Calu3 (cell line): ENCODE results near the gene DDX41. TPM values are rescaled to one million over a fixed set of nuclear protein-coding genes. Genes with fewer than 3 reads are reported as not detected.
A peak's percentile ranks its signal among the peaks of the same experiment; 100 is the strongest.

Experiments used
- BruUV-seq: library from RNA; stranded (reverse); fragments of 400-500 nt; replicated peaks from 2 replicates; lab custom pipeline; 2021; lab: Mats Ljungman, UMichigan
- CTCF ChIA-PET: fragments of 300-600 bp; sonication (Branson Sonifier 250); formaldehyde crosslinking; loops from one replicate; lab custom pipeline; 2022; ENCODE audit warnings: antibody characterized with exemption; lab: Charles Lee
- DNase-seq: peaks from one replicate; pipeline ENCODE4 v3.0.0; 2022
- H3K27ac Mint-ChIP-seq: one replicate; pipeline ENCODE4 v1.8.0; 2022; ENCODE audit warnings: mixed read lengths; ENCODE audit not compliant: unreplicated experiment
- H3K27me3 Mint-ChIP-seq: one replicate; pipeline ENCODE4 v1.8.0; 2022; ENCODE audit warnings: mixed read lengths; ENCODE audit not compliant: unreplicated experiment
- H3K36me3 Mint-ChIP-seq: one replicate; pipeline ENCODE4 v1.8.0; 2022; ENCODE audit warnings: mild to moderate bottlenecking, moderate library complexity, mixed read lengths; ENCODE audit not compliant: insufficient read depth, unreplicated experiment
- H3K4me1 Mint-ChIP-seq: one replicate; pipeline ENCODE4 v1.8.0; 2022; ENCODE audit warnings: mild to moderate bottlenecking, low read depth, mixed read lengths; ENCODE audit not compliant: unreplicated experiment
- H3K4me3 Mint-ChIP-seq: one replicate; pipeline ENCODE4 v1.8.0; 2022; ENCODE audit warnings: mild to moderate bottlenecking, low read depth, moderate library complexity, mixed read lengths; ENCODE audit not compliant: unreplicated experiment
- H3K9me3 Mint-ChIP-seq: one replicate; pipeline ENCODE4 v1.8.0; 2022; ENCODE audit warnings: low read depth, mixed read lengths; ENCODE audit not compliant: unreplicated experiment
- CTCF ChIP-seq: fragments of 200-600 bp; IDR thresholded peaks from one replicate; pipeline ENCODE4 v1.8.0; 2022; ENCODE audit warnings: antibody characterized with exemption; ENCODE audit not compliant: unreplicated experiment
- intact Hi-C: fragments of 100-400 bp; cut with micrococcal nuclease; formaldehyde crosslinking; loops from one replicate; pipeline ENCODE4 v1.10.0; 2022; ENCODE audit not compliant: unreplicated experiment
- total RNA-seq: library from RNA; stranded (reverse); gene quantifications from 2 replicates; pipeline ENCODE4 v1.2.3, GENCODE V29; 2022

Gene DDX41
- total RNA-seq, 1 experiment from 2014 or later = 101 TPM

GRCh38 chr5:177520916-177521513 lies 4.3 kb upstream of the DDX41 start:
- CTCF ChIA-PET = no interaction called here
- no peak for DNase-seq
- Mint-ChIP-seq H3K4me3 (no peak overlapping the region), H3K27ac (no peak overlapping the region), H3K27me3 (no peaks in the 10 kb centered on the region), H3K4me1 (peaks cover 2% of the 10 kb centered on the region), H3K9me3 (no peaks in the 10 kb centered on the region), H3K36me3 (peaks cover 58% of the 10 kb centered on the region)
- intact Hi-C loops = no loop called here
- TF ChIP-seq CTCF = no peak
- BruUV-seq = no TSS peak

GRCh38 chr5:177520271-177520670 lies 3.5 kb upstream of the DDX41 start:
- no TSS peak for BruUV-seq
- peaks cover 66% of the 10 kb centered on the region for H3K36me3 Mint-ChIP-seq
- no peak for TF ChIP-seq CTCF
- H3K27me3 Mint-ChIP-seq = no peaks in the 10 kb centered on the region
- peaks cover 9% of the 10 kb centered on the region for H3K4me1 Mint-ChIP-seq
- CTCF ChIA-PET = no interaction called here
- intact Hi-C loops = no loop called here
- H3K4me3 Mint-ChIP-seq = no peak overlapping the region
- no peaks in the 10 kb centered on the region for H3K9me3 Mint-ChIP-seq
- DNase-seq = no peak
- no peak overlapping the region for H3K27ac Mint-ChIP-seq

GRCh38 chr5:177519463-177520235 lies 2.9 kb upstream of the DDX41 start:
- BruUV-seq = no TSS peak
- Mint-ChIP-seq H3K4me3 (no peak overlapping the region), H3K27me3 (no peaks in the 10 kb centered on the region), H3K27ac (no peak overlapping the region), H3K9me3 (no peaks in the 10 kb centered on the region), H3K36me3 (peaks cover 68% of the 10 kb centered on the region), H3K4me1 (peaks cover 11% of the 10 kb centered on the region)
- no peak for DNase-seq
- TF ChIP-seq CTCF = no peak
- intact Hi-C loops = no loop called here
- CTCF ChIA-PET = no interaction called here

- no TSS peak for BruUV-seq
These were observed 1.2 kb downstream of the DDX41 start for GRCh38 chr5:177515580-177515979.

More at GRCh38 chr5:177515580-177515979, 1.2 kb downstream of the DDX41 start:
- CTCF ChIA-PET = interaction anchor here (0.6 to 0.9 kb wide), 2 partner anchors 21 to 145 kb away, joined by 3 to 4 read pairs; no protein-coding TSS in a partner anchor
- no peaks in the 10 kb centered on the region for H3K27me3 Mint-ChIP-seq
- DNase-seq = no peak
- H3K36me3 Mint-ChIP-seq = peaks cover 69% of the 10 kb centered on the region
- H3K4me3 Mint-ChIP-seq = peak overlapping the region; percentile 83
- H3K27ac Mint-ChIP-seq = no peak overlapping the region
- peaks cover 11% of the 10 kb centered on the region for H3K4me1 Mint-ChIP-seq
- no peaks in the 10 kb centered on the region for H3K9me3 Mint-ChIP-seq
- intact Hi-C loops = no loop called here
- no peak for TF ChIP-seq CTCF
